Activated CD8-positive, alpha-beta T cell treated with anti-CD3 and anti-CD28 coated beads for 36 hours (primary cell): Measurements from ENCODE around the gene MED8. TPM values are rescaled to one million over a fixed set of nuclear protein-coding genes. Genes with fewer than 3 reads are reported as not detected.
A peak's percentile ranks its signal among the peaks of the same experiment; 100 is the strongest.

Experiments
- ATAC-seq: fragments of 200-7000 bp; cut with Tn5 transposase; one replicate; pipeline ENCODE4 v1.10.0; 2021; ENCODE audit warnings: mild to moderate bottlenecking, moderate library complexity
- CTCF ChIA-PET: fragments of 350-600 bp; sonication (Branson Sonifier 250); formaldehyde crosslinking; loops from one replicate; lab custom pipeline; 2021; ENCODE audit warnings: antibody characterized with exemption; lab: Charles Lee
- POLR2A ChIA-PET: fragments of 350-600 bp; sonication (Branson Sonifier 250); formaldehyde crosslinking; loops from one replicate; lab custom pipeline; 2021; ENCODE audit warnings: antibody characterized with exemption; lab: Charles Lee
- DNase-seq: peaks from one replicate; pipeline ENCODE4 v3.0.0-alpha.2; 2020
- H3K27ac Mint-ChIP-seq: one replicate; pipeline ENCODE4 v1.8.0; 2021; ENCODE audit warnings: mild to moderate bottlenecking, mixed read lengths
- H3K27me3 Mint-ChIP-seq: one replicate; pipeline ENCODE4 v1.8.0; 2021; ENCODE audit warnings: mixed read lengths
- H3K36me3 Mint-ChIP-seq: one replicate; pipeline ENCODE4 v1.8.0; 2021; ENCODE audit warnings: low read depth, mixed read lengths
- H3K4me1 Mint-ChIP-seq: one replicate; pipeline ENCODE4 v1.8.0; 2021; ENCODE audit warnings: low read depth, mixed read lengths
- H3K4me3 Mint-ChIP-seq: one replicate; pipeline ENCODE4 v1.8.0; 2021; ENCODE audit warnings: mild to moderate bottlenecking, moderate library complexity, mixed read lengths
- H3K9me3 Mint-ChIP-seq: one replicate; pipeline ENCODE4 v1.8.0; 2021; ENCODE audit warnings: mixed read lengths
- intact Hi-C: fragments of 100-400 bp; cut with micrococcal nuclease; formaldehyde crosslinking; loops from one replicate; pipeline ENCODE4 v1.10.0; 2022
- total RNA-seq, 2 experiments: library from RNA; stranded (reverse); gene quantifications; one replicate each; pipeline ENCODE4 v1.2.3, GENCODE V29; 2021
- TF ChIP-seq, protein P1 (sequence below): fragments of 200-600 bp; IDR thresholded peaks from one replicate; pipeline ENCODE4 v1.8.0; 2022; ENCODE audit warnings: antibody characterized with exemption, mild to moderate bottlenecking

The MED8 gene
- total RNA-seq, 2 experiments from 2014 or later: 33.5 to 34.5 TPM

DNA sequence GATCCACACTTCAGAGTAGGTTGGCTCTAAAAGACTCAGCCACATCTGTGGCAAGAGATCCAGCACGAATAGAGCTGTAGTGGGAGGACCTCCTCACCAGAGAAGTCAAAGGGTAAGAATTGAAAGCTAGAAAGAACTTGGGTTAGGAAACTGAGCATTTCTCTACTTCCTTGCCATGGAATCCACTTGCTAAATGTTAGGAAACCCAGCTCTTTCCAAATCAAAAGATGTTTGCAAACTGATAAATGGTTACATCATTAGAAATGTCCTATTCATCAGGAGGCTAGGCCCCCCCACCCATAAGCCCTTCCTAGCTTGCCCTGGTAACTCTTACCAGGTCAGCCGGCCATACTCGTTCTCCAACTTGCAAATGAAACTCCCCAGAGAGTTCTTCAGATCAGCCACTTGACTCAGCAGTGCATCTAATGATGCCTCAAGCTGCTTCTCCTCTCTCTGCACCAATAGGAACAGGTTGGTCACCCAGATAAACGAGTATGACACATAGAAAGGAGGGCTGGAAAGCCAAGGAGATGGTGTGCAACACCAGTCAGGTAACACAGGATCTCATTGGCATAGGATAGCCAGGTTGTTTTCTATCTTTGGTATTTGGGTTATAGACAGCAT is 1.5 kb downstream of the MED8 start:
- no peaks in the 10 kb centered on the region for H3K27me3 Mint-ChIP-seq
- H3K9me3 Mint-ChIP-seq: no peaks in the 10 kb centered on the region
- H3K4me1 Mint-ChIP-seq: peaks cover 34% of the 10 kb centered on the region
- ChIA-PET CTCF (interaction anchor here (0.9 to 1.4 kb wide), 4 partner anchors 13 to 161 kb away, joined by 3 read pairs; partner anchors contain the start of gene ELOVL1), POLR2A (interaction anchor here (0.6 to 4.2 kb wide), 3 partner anchors 13 to 79 kb away, joined by 3 to 29 read pairs (median 3); partner anchors contain the start of gene ELOVL1)
- intact Hi-C loops: no loop called here
- no peak for DNase-seq
- H3K4me3 Mint-ChIP-seq: peak overlapping the region; percentile 95
- TF ChIP-seq, protein P1, sequence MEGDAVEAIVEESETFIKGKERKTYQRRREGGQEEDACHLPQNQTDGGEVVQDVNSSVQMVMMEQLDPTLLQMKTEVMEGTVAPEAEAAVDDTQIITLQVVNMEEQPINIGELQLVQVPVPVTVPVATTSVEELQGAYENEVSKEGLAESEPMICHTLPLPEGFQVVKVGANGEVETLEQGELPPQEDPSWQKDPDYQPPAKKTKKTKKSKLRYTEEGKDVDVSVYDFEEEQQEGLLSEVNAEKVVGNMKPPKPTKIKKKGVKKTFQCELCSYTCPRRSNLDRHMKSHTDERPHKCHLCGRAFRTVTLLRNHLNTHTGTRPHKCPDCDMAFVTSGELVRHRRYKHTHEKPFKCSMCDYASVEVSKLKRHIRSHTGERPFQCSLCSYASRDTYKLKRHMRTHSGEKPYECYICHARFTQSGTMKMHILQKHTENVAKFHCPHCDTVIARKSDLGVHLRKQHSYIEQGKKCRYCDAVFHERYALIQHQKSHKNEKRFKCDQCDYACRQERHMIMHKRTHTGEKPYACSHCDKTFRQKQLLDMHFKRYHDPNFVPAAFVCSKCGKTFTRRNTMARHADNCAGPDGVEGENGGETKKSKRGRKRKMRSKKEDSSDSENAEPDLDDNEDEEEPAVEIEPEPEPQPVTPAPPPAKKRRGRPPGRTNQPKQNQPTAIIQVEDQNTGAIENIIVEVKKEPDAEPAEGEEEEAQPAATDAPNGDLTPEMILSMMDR: no peak
- no peak overlapping the region for H3K27ac Mint-ChIP-seq
- no peak for ATAC-seq
- peaks cover 17% of the 10 kb centered on the region for H3K36me3 Mint-ChIP-seq

DNA sequence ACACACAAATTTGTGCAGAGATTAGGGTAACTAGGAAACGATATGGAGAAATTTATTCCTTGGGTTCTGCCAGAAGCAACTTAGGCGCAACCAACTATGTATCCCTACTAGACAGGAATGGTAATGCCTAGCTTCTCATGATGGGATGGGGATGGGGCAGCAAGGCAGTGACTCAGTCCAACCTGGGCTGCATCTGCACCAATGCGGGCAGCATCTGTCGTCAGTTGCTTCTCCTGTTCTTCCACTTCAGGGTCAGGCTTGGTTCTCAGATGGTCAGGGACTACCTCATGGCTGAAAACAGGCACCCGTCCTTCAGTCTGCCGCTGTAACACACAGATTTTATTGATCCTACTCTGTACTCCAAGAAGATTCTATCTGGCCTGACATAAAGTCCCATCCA is 2.9 kb downstream of the MED8 start:
- Mint-ChIP-seq H3K4me3 (no peak overlapping the region), H3K36me3 (peaks cover 22% of the 10 kb centered on the region), H3K9me3 (no peaks in the 10 kb centered on the region), H3K27me3 (no peaks in the 10 kb centered on the region), H3K4me1 (peaks cover 32% of the 10 kb centered on the region), H3K27ac (no peak overlapping the region)
- TF ChIP-seq, protein P1: no peak
- CTCF ChIA-PET: interaction anchor here (1.1 kb wide), 1 partner anchor 28 kb away, joined by 3 read pairs; no protein-coding TSS in a partner anchor
- ATAC-seq: no peak
- intact Hi-C loops: no loop called here
- DNase-seq: no peak
- POLR2A ChIA-PET: no interaction called here

DNA sequence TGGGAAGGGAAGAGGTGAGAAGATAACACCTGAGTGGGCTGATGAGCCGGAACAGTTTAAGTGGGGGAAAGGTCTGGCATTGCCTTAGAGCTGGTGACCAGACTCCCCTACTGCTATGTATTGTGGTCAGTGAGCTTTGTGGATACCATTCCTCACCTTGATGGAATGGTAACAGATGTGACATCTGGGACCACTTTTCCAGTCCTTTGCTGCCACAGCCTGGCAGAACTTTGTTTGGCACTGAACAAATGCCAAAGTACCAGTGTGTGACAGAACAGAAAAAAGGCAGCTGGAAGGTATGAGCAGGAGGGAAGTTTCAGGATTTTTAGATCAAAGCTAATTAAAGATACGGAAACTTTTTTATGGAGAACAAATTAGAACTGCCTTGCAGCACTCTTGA is 6.2 kb downstream of the MED8 start:
- ChIA-PET CTCF (interaction anchor here (1.2 to 1.5 kb wide), 3 partner anchors 11 to 156 kb away, joined by 3 to 7 read pairs (median 6); no protein-coding TSS in a partner anchor), POLR2A (interaction anchor here (1.9 kb wide), 1 partner anchor 16 kb away, joined by 5 read pairs; the partner anchor contains the start of gene ELOVL1)
- DNase-seq: no peak
- TF ChIP-seq, protein P1: no peak
- peaks cover 31% of the 10 kb centered on the region for H3K36me3 Mint-ChIP-seq
- intact Hi-C loops: no loop called here
- no peak overlapping the region for H3K4me3 Mint-ChIP-seq
- H3K4me1 Mint-ChIP-seq: peaks cover 17% of the 10 kb centered on the region
- H3K27me3 Mint-ChIP-seq: no peaks in the 10 kb centered on the region
- H3K9me3 Mint-ChIP-seq: no peaks in the 10 kb centered on the region
- no peak overlapping the region for H3K27ac Mint-ChIP-seq
- no peak for ATAC-seq

DNA sequence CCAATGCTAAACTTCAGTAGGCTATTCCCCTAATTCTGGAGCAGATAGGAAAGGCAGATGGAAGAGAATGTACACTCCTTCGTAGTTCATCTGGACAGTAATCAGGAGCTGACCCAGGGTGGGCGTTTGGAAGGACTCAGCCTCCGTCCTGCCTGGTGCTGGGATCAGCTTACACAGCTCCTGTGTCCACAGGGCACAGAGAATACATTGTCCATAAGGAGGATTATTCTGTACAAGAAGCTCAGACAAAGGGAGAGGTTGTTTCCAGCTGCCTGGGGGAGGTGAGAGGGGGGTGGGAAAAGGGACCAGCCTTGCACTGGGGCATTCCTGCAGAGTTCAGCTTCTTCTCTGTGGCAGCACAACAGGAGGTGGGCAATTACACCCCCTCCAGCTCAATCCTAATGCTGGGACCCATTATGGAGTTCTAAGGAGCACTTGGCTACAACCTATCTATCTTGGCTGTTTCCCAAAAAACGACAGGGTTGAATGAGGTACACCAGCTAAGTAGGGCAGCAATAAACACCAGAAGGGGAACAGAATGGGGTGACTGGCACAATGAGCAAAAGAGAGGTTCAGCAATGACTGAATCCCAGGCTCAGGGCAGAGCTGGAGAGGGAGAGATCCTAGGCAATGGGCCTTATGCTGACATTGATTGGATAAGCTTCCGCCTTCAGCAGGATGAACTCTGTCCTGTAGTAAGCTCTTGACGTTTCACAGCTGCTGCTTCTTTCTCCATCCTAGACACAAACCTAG is 7.4 kb downstream of the MED8 start:
- no peak for ATAC-seq
- H3K9me3 Mint-ChIP-seq: no peaks in the 10 kb centered on the region
- no peak overlapping the region for H3K4me3 Mint-ChIP-seq
- H3K4me1 Mint-ChIP-seq: peaks cover 7% of the 10 kb centered on the region
- POLR2A ChIA-PET: interaction anchor here (0.9 to 1.1 kb wide), 2 partner anchors 8 to 13 kb away, joined by 3 to 4 read pairs; no protein-coding TSS in a partner anchor
- DNase-seq: no peak
- TF ChIP-seq, protein P1: no peak
- CTCF ChIA-PET: interaction anchor here (1.0 kb wide), 1 partner anchor 14 kb away, joined by 4 read pairs; the partner anchor contains the start of gene ELOVL1
- H3K27ac Mint-ChIP-seq: no peak overlapping the region
- no peaks in the 10 kb centered on the region for H3K27me3 Mint-ChIP-seq
- peaks cover 31% of the 10 kb centered on the region for H3K36me3 Mint-ChIP-seq
- intact Hi-C loops: no loop called here
